HEK293 (cell line): ENCODE results near the gene ZNF654.

ENCODE experiments used
- CTCF ChIA-PET: fragments of 350-600 bp; formaldehyde crosslinking; extraction: SDS; loops from one replicate; lab custom pipeline; 2021; ENCODE audit warnings: antibody characterized with exemption; lab: Yijun Ruan, JAX
- POLR2A ChIA-PET: fragments of 300-600 bp; formaldehyde crosslinking; extraction: SDS; loops from one replicate; lab custom pipeline; 2020; ENCODE audit warnings: antibody characterized with exemption, inconsistent platforms; lab: Yijun Ruan, JAX
- H3K27ac ChIP-seq: fragments of 200-500 bp; sonication (Bioruptor generic); 2 replicates; pipeline ENCODE4 v1.5.1; 2014; ENCODE audit warnings: low read depth, low read length, control low read depth, inconsistent platforms; ENCODE audit errors: extremely low read depth
- H3K36me3 ChIP-seq, 2 experiments: fragments of 200-500 bp in 1 of 2; sonication (Bioruptor generic) in 1 of 2; 1 replicate in 1 of 2; 2 replicates in 1 of 2; pipeline ENCODE4 v1.5.1; 2014 to 2017; ENCODE audit warnings: inconsistent platforms in 2 of 2, low read length in 2 of 2; ENCODE audit not compliant: control insufficient read depth in 2 of 2, insufficient read depth in 1 of 2
- H3K4me1 ChIP-seq: fragments of 200-500 bp; sonication (Bioruptor generic); 2 replicates; pipeline ENCODE4 v1.5.1; 2014; ENCODE audit warnings: mild to moderate bottlenecking, low read length, inconsistent platforms; ENCODE audit not compliant: control insufficient read depth, insufficient read depth
- H3K4me3 ChIP-seq: 2 replicates; pipeline ENCODE4 v1.5.1; 2011; ENCODE audit warnings: low read depth, mild to moderate bottlenecking, control low read depth, low read length, moderate library complexity
- H3K9me3 ChIP-seq: fragments of 200-500 bp; sonication (Bioruptor generic); 2 replicates; pipeline ENCODE4 v1.5.1; 2014; ENCODE audit warnings: low read depth, low read length, inconsistent platforms; ENCODE audit not compliant: control insufficient read depth, insufficient read depth
- AEBP2 ChIP-seq: fragments of 450-650 bp; formaldehyde crosslinking; IDR thresholded peaks from 2 replicates; pipeline ENCODE4 v1.5.1; 2016; ENCODE audit warnings: missing biosample characterization, missing genetic modification characterization, borderline replicate concordance
- BCL11A ChIP-seq: fragments of 450-650 bp; formaldehyde crosslinking; IDR thresholded peaks from 2 replicates; pipeline ENCODE4 v1.5.1; 2016; ENCODE audit warnings: low read depth, missing biosample characterization, missing genetic modification characterization
- INSM2 ChIP-seq: fragments of 450-650 bp; formaldehyde crosslinking; IDR thresholded peaks from 2 replicates; pipeline ENCODE4 v1.5.1; 2016; ENCODE audit warnings: missing biosample characterization, missing genetic modification characterization
- KLF8 ChIP-seq: fragments of 450-650 bp; formaldehyde crosslinking; IDR thresholded peaks from 2 replicates; pipeline ENCODE4 v1.5.1; 2016; ENCODE audit warnings: missing biosample characterization, missing genetic modification characterization
- PRDM4 ChIP-seq: fragments of 450-650 bp; formaldehyde crosslinking; IDR thresholded peaks from 2 replicates; pipeline ENCODE4 v1.5.1; 2017; ENCODE audit warnings: missing biosample characterization, missing genetic modification characterization
- YY2 ChIP-seq: fragments of 450-650 bp; formaldehyde crosslinking; IDR thresholded peaks from 2 replicates; pipeline ENCODE4 v1.5.1; 2016; ENCODE audit warnings: missing biosample characterization, missing genetic modification characterization
- ZBTB10 ChIP-seq: fragments of 450-650 bp; formaldehyde crosslinking; IDR thresholded peaks from 2 replicates; pipeline ENCODE4 v1.5.1; 2016; ENCODE audit warnings: missing biosample characterization, missing genetic modification characterization
- ZNF2 ChIP-seq: fragments of 450-650 bp; formaldehyde crosslinking; IDR thresholded peaks from 2 replicates; pipeline ENCODE4 v1.5.1; 2016; ENCODE audit warnings: missing biosample characterization, missing genetic modification characterization
- ZNF24 ChIP-seq: fragments of 450-650 bp; formaldehyde crosslinking; IDR thresholded peaks from 2 replicates; pipeline ENCODE4 v1.5.1; 2016; ENCODE audit warnings: missing biosample characterization, missing genetic modification characterization
- ZNF311 ChIP-seq: fragments of 450-650 bp; formaldehyde crosslinking; IDR thresholded peaks from 2 replicates; pipeline ENCODE4 v1.5.1; 2017; ENCODE audit warnings: missing biosample characterization, missing genetic modification characterization, borderline replicate concordance
- ZNF335 ChIP-seq: fragments of 450-650 bp; formaldehyde crosslinking; conservative IDR thresholded peaks from 2 replicates; pipeline ENCODE4 v1.5.1; 2016; ENCODE audit warnings: missing biosample characterization, missing genetic modification characterization
- ZNF341 ChIP-seq: fragments of 450-650 bp; formaldehyde crosslinking; IDR thresholded peaks from 2 replicates; pipeline ENCODE4; 2016; ENCODE audit warnings: low read depth, missing biosample characterization, missing genetic modification characterization
- ZNF488 ChIP-seq: fragments of 450-650 bp; formaldehyde crosslinking; IDR thresholded peaks from 2 replicates; pipeline ENCODE4 v1.5.1; 2016; ENCODE audit warnings: missing biosample characterization, missing genetic modification characterization
- ZNF513 ChIP-seq: fragments of 450-650 bp; IDR thresholded peaks from 2 replicates; pipeline ENCODE4 v1.5.1; 2018; ENCODE audit warnings: missing biosample characterization, missing genetic modification characterization
- ZNF521 ChIP-seq: fragments of 450-650 bp; formaldehyde crosslinking; IDR thresholded peaks from 2 replicates; pipeline ENCODE4 v1.5.1; 2017; ENCODE audit warnings: missing biosample characterization, mild to moderate bottlenecking, missing genetic modification characterization
- ZNF548 ChIP-seq: fragments of 450-650 bp; formaldehyde crosslinking; IDR thresholded peaks from 2 replicates; pipeline ENCODE4 v1.5.1; 2016; ENCODE audit warnings: missing biosample characterization, missing genetic modification characterization
- ZNF549 ChIP-seq: fragments of 450-650 bp; IDR thresholded peaks from 2 replicates; pipeline ENCODE4 v1.5.1; 2018; ENCODE audit warnings: missing biosample characterization, missing genetic modification characterization, mild to moderate bottlenecking, inconsistent platforms, moderate library complexity
- ZNF555 ChIP-seq: fragments of 450-650 bp; formaldehyde crosslinking; conservative IDR thresholded peaks from 2 replicates; pipeline ENCODE4 v1.5.1; 2017; ENCODE audit warnings: missing biosample characterization, mild to moderate bottlenecking, missing genetic modification characterization, inconsistent platforms
- ZNF596 ChIP-seq: fragments of 450-650 bp; IDR thresholded peaks from 2 replicates; pipeline ENCODE4 v1.5.0; 2018; ENCODE audit warnings: missing biosample characterization, mild to moderate bottlenecking, missing genetic modification characterization, moderate library complexity
- ZNF707 ChIP-seq: fragments of 450-650 bp; formaldehyde crosslinking; IDR thresholded peaks from 2 replicates; pipeline ENCODE4 v1.5.1; 2016; ENCODE audit warnings: missing biosample characterization, missing genetic modification characterization
- ZNF785 ChIP-seq: fragments of 450-650 bp; formaldehyde crosslinking; IDR thresholded peaks from 2 replicates; pipeline ENCODE4 v1.5.1; 2016; ENCODE audit warnings: missing biosample characterization, missing genetic modification characterization
- ZSCAN4 ChIP-seq: fragments of 450-650 bp; formaldehyde crosslinking; IDR thresholded peaks from 2 replicates; pipeline ENCODE4 v1.5.1; 2017; ENCODE audit warnings: missing biosample characterization, missing genetic modification characterization

The ZNF654 gene

GRCh38 chr3:88167704-88168103, 108.6 kb downstream of the ZNF654 start:
- H3K4me3 ChIP-seq = no peak overlapping the region
- ChIA-PET CTCF (interaction anchor here (1.4 kb wide), 1 partner anchor 12 kb away, joined by 3 read pairs; no protein-coding TSS in a partner anchor), POLR2A (no interaction called here)
- H3K4me1 ChIP-seq = no peaks in the 10 kb centered on the region
- TF ChIP-seq ZNF785 (tag by site-specific recombination) (no peak), ZNF549 (no peak), ZNF707 (tag by site-specific recombination) (no peak), AEBP2 (tag by site-specific recombination) (no peak), ZNF335 (tag by site-specific recombination) (no peak), ZNF2 (tag by site-specific recombination) (no peak), ZNF596 (tag by site-specific recombination) (no peak), KLF8 (tag by site-specific recombination) (no peak), ZSCAN4 (no peak), ZNF24 (tag by site-specific recombination) (no peak), ZNF488 (tag by site-specific recombination) (no peak), ZNF521 (tag by site-specific recombination) (no peak), PRDM4 (tag by site-specific recombination) (no peak), BCL11A (tag by site-specific recombination) (no peak), YY2 (tag by site-specific recombination) (no peak), ZNF548 (tag by site-specific recombination) (no peak), ZNF555 (tag by site-specific recombination) (no peak), INSM2 (tag by site-specific recombination) (no peak), ZNF311 (tag by site-specific recombination) (no peak)
- no peak overlapping the region for H3K27ac ChIP-seq
- peaks cover 0 to 5% of the 10 kb centered on the region in 2 experiments; a peak in 1 of 3 replicates for H3K36me3 ChIP-seq
- H3K9me3 ChIP-seq = no peaks in the 10 kb centered on the region

- H3K9me3 ChIP-seq = no peaks in the 10 kb centered on the region
- ChIA-PET CTCF (no interaction called here), POLR2A (no interaction called here)
- no peak overlapping the region for H3K27ac ChIP-seq
- H3K36me3 ChIP-seq = peaks cover 0 to under 1% of the 10 kb centered on the region in 2 experiments; a peak in 1 of 3 replicates
- no peaks in the 10 kb centered on the region for H3K4me1 ChIP-seq
- H3K4me3 ChIP-seq = no peak overlapping the region
- TF ChIP-seq ZBTB10 (no peak), ZNF513 (no peak), ZNF341 (tag by site-specific recombination) (no peak)
- TF ChIP-seq, all 188 proteins: peak for 0
Observed at GRCh38 chr3:88168171-88168570, 109.1 kb downstream of the ZNF654 start.
